Stimulated activated CD4-positive, alpha-beta T cell treated with anti-CD3 and anti-CD28 coated beads, TNF-alpha, amount 100 ng/mL, for 48 hours (primary cell): Measurements from ENCODE around the gene COL18A1.

Experiments
- DNase-seq, 3 donors: peaks; one replicate each; pipeline ENCODE4 v3.0.0-alpha.2; 2020; ENCODE audit warnings: low read depth in 3 of 3

COL18A1 gene

GRCh38 chr21:45383111-45383614, 21.8 kb upstream of the COL18A1 start:
- DNase-seq = no peak

GRCh38 chr21:45383615-45384201, 21.3 kb upstream of the COL18A1 start:
- no peak for DNase-seq

GRCh38 chr21:45384656-45385548, 20.1 kb upstream of the COL18A1 start:
- DNase-seq = no peak

DNA sequence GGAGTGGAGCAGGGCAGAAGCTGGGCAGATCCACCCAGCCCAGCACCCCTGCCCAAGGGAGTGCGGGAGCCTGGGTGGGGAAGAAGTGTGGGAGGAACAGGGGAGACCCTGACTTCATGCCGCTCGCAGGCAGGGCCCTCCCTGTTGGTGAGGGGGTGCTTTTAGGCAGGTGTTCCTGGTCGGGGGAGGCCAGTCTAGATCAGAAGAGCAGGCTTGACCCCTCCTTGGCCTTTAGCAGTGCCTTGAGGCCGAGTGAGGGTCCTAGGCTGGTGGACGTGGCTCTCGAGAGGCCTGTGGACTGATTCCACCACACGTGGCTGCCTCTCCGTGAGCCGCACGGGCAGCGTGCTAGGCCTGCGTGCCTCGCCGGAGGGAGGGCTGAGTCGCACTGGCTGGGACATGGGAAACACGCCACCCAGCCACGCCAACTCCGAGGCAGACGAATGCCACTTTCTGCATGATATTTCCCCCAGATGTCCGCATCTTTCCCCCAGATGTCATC, 19.4 kb upstream of the COL18A1 start:
- no peak for DNase-seq

DNA sequence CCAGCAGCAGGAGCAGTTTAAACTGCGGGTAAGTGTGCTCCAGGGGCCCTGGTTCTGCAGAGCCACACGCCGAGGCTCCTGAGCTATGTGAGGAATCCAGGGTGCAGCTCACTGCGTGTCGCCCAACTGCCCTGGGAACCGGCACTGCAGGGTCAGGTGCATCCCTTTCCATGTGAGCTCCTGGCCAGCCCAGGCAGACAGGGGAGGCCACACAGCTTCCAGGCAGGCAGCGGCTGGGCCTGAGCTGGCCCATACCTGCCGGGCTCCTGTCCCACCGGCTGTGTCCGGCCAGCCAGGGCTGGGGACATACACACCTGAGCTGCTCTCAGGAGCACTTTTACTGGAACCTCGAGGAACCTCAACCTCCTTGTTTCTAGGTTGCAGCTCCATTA, 18.6 kb upstream of the COL18A1 start:
- DNase-seq = no peak

DNA sequence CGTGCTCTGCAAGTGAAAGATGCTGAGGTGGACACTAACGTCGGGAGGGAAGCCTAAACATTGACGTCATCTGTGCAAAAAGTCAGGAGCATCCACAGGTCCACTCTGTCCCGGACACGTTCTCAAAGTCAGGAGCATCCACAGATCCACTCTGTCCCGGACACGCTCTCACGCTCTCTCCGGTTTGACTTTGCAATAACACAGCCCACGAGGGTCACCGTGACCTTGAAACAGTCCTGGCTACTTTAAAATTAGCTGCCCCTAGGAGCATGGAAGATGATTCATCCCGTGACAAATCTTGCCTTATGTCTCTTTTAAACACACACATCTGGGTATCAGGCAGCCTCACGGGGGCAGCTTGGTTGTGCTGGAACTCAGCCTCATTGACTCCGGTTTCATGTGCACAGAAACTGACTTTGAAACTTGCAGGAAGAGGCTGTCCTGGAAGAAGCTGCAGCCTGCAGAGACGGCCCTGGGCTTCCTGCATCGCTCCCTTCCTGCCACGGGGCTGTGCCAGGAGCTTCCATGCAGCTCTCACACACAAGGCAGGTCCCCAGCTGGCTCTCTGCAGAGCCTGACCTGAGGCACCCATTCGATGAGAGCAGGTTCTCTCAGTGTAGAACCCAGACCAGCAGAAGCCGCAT, 18.1 kb upstream of the COL18A1 start:
- no peak for DNase-seq

DNA sequence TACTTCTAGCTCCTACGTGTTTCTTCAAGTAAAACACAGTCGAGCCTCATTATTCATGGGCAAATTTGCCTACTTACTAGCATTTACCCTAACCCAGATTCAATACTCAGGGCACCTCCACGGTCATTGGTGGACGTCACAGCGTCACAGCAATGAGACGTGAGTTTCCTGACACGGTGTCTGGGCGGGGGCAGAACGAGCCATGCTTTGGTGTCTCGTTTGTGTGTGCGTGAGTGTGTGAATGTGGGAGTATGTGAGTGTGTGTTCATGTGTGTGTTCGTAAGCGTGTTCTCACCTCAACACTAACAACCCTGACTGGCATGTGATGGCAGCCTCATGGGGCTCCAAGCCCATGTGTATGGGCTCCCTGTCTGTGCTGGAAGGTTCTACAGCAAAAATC, 17.5 kb upstream of the COL18A1 start:
- no peak for DNase-seq

GRCh38 chr21:45388011-45388521, 16.9 kb upstream of the COL18A1 start:
- DNase-seq = no peak

- DNase-seq = no peak
These were observed 16.2 kb upstream of the COL18A1 start for GRCh38 chr21:45388611-45389296.

DNA sequence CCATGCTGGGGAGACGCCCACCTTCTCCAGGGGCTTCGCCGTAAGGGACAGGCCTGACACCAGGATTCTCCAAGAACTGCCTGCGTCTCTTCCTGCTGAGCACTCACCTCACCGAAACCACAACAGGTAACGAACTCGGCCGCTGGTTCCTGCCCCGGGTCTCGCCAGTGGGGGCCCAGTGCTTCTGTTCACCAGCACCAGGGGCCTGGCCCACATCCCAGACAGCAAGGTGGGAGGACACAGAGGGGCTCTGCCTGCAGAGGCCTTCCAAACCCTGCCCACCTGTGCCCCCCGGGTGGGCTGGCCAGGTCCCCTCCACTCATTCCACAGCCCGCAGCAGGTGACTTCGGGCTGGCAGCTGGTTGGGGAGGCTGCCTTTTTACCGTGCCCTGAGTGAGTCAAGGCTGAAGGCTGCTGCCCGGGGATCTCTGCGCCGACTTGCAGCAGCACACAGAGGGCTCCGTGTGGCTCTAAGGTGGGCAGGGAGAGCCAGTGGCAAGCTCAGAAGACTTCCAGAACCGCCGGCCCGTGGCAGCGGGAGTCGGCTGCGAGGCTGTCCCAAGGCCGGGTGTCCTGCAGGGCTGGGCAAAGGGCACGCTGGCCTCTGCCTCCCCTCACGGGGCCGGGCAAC, 14.7 kb upstream of the COL18A1 start:
- DNase-seq = no peak

DNA sequence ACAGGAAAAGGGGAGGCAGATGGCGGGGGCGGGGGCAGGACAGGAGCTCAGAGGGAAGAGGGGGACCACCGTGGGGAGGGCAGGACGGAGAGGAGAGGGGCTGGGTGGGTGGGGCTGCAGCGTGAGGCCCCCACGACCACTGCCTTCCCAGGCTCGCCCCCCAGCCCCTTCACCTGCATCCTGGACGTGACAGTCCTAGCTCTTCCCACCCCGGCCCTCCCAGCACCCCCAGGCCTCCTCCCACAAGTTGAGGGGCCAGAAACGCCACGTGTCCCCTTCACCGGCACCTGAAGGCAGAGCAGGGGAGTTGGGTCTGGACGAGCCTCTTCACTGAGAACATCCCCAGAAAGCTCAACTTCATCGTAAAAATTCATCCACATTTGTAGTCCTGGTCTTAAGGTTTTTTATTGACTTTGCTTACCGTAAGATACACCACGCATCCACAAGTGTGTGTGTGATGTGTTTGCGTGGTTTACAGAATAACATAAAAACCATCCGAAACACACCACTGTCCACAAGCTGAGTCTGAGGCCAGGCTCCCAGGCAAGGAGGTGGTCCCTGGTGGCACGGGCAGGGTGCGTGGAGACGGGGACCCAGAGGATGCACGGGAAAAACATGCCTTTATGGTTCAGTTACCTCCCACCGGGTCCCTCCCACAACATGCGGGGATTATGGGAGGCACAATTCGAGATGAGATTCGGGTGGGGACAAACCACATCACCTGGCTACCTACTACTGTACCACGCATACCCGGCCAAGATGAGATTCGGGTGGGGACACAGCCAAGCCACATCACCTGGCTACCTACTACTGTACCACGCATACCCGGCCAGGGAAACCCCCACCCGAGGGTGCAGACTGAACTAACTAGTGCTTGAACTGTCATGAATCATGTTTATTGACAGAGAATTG, 13.9 kb upstream of the COL18A1 start:
- no peak for DNase-seq

DNA sequence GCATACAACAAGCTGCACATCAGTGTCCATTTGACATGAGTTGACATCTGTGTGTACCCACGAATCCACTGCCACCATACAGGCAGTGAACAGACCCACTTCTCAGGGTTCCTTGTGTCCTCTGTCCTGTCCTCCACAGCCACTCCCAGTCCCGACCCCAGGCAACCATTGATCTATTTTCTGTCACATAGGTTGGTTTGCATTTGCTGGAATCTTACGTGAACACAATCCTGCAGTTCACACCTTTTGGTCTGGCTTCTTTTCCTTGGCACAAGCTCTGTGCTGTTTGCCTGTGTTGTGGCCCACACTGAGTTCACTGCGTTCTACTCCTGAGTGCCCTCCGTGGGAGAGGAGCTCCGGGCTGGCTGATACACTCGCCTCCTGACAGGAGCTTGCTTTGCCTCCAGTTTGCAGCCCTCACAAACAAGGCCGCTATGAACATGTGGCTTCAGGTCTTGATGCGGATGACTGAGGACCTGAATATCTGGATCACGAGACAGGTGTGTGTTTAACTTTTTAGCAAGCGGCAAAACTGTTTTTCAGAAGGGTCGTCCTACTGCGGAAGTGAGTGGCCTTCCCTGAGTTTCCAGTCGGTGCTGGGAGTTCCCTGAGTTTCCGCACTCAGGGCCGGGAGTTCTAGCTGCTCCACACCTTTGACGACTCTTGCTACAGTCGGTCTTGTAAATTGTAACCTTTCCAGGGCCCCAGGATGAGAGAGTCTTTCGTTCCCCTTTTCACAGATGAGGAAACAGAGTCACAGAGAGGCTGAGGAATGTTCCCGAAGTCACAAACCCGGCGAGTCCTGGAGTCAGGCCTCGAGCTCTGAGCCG, 13.0 kb upstream of the COL18A1 start:
- no peak for DNase-seq

- no peak for DNase-seq
These were observed 12.4 kb upstream of the COL18A1 start for GRCh38 chr21:45392573-45392971.

DNA sequence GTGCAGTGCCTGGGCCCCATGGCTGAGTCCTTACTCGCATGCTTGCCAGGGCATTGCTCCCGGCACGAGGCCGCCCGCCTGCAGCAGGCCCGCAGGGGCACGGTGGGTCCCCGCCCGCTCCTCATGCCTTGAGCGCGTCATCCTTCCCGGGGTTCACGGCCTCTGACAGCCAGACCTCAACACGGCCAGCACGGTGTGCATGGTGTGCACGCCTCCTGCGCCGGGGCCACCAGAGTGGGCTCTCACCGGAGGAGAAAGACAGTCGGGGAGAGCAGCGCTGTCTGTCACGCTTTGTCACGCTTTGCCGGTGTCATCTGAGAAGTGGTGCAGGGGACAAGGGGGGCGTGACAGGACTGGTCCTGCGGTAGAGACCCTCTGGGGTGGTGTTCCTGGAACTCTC, 11.9 kb upstream of the COL18A1 start:
- no peak for DNase-seq

GRCh38 chr21:45393833-45394638, 10.9 kb upstream of the COL18A1 start:
- DNase-seq = no peak

DNA sequence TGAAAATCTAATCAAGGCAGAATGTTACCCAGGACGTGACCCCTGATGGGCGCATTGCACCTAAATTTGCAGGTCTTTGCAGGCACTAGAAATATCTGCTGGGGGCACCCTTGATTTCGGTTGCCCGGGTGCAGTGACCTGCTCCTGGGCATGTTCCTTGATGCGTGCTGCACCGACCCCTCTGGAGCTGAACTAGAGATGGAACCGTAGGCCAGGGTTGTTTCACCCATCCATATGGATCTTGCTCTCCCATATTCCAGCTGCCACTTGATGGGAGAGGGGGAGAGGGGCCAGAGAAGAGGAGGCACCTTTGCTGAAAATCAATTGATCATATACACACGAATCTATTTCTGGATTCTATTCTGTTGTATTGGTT, 8.4 kb upstream of the COL18A1 start:
- DNase-seq = no peak

DNA sequence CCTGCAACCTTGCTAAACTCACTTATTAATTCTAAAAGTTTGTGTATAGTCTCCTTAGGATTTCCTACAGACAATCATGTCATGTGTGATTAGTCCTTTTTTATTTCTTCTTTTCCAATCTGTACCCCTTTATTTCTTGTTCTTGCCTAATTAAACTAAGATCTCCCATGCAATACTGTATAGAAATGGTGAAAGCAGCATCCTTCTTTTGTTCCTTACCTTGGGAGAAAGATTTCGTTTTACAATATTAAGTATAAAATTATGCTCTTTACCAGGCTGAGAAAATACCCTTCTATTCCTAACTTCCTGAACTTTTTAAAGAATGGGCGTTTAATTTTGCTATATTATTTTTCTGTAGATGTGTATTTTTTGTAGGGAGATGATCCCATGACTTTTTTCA, 7.6 kb upstream of the COL18A1 start:
- DNase-seq = no peak

- DNase-seq = no peak
These were observed 3.9 kb upstream of the COL18A1 start for GRCh38 chr21:45401054-45401518.
